Left lung (tissue), 10 donors: ENCODE data around the gene N4BP2L1. TPM values are rescaled to one million over a fixed set of nuclear protein-coding genes. Genes with fewer than 3 reads are reported as not detected.
A peak's percentile ranks its signal among the peaks of the same experiment; 100 is the strongest.

Source experiments
- ATAC-seq: fragments of 200-7000 bp; cut with Tn5 transposase; one replicate; pipeline ENCODE4 v1.9.1; 2020; ENCODE audit warnings: moderate library complexity
- DNase-seq, 4 donors: peaks; one replicate each; pipeline ENCODE4 v3.0.0-alpha.2; 2013 to 2020
- H3K27ac ChIP-seq, 2 donors: fragments of 200-600 bp; sonication (generic) in 1 of 2; one replicate each; pipeline versions ENCODE4 v1.5.0 to v1.8.0; 2020 to 2021
- H3K27me3 ChIP-seq, 2 donors: fragments of 200-600 bp; sonication (generic) in 1 of 2; one replicate each; pipeline versions ENCODE4 v1.5.0 to v1.8.0; 2020 to 2021
- H3K36me3 ChIP-seq, 2 donors: fragments of 200-600 bp; sonication (generic) in 1 of 2; one replicate each; pipeline versions ENCODE4 v1.5.0 to v1.8.0; 2020 to 2021
- H3K4me1 ChIP-seq, 2 donors: fragments of 200-600 bp; one replicate each; pipeline ENCODE4 v1.8.0; 2021
- H3K4me3 ChIP-seq, 2 donors: fragments of 200-600 bp; sonication (generic) in 1 of 2; one replicate each; pipeline versions ENCODE4 v1.5.0 to v1.8.0; 2020 to 2021; ENCODE audit warnings: mild to moderate bottlenecking in 1 of 2
- H3K9me3 ChIP-seq, 2 donors: fragments of 200-600 bp; sonication (generic) in 1 of 2; one replicate each; pipeline versions ENCODE4 v1.5.0 to v1.8.0; 2020 to 2021
- intact Hi-C, 2 donors: fragments of 100-400 bp; cut with DNase I; formaldehyde crosslinking; loops; one replicate each; pipeline versions ENCODE4 v1.11.2 to v1.14.2; 2022
- polyA plus RNA-seq, 6 donors: library from polyadenylated mRNA; unstranded; fragments of 120-200 nt; gene quantifications; one replicate each; pipeline ENCODE4 v1.2.1, GENCODE V29; 2013; ENCODE audit not compliant: insufficient read length in 6 of 6
- total RNA-seq, 2 donors: library from RNA; stranded (reverse); fragmentation: NEBNext Ultra II Directional; extraction: Animal tissue kit (Norgen Biotek cat#: 25700); gene quantifications; one replicate each; pipeline ENCODE4 v1.2.1, GENCODE V29; 2021
- TF ChIP-seq, protein P1 (sequence below), 2 donors: fragments of 200-600 bp; sonication (generic) in 1 of 2; IDR thresholded peaks; one replicate each; pipeline versions ENCODE4 v1.5.0 to v1.8.0; 2021; ENCODE audit warnings: antibody characterized with exemption in 2 of 2
- donor health status: DM: no; HTN: yes; CAD: no.
- donor health status: DM: no; HTN: no; CAD: no.

Gene N4BP2L1
- total and polyA plus RNA-seq, 8 donors: 12.4 to 52.0 (median 35.6) TPM

DNA sequence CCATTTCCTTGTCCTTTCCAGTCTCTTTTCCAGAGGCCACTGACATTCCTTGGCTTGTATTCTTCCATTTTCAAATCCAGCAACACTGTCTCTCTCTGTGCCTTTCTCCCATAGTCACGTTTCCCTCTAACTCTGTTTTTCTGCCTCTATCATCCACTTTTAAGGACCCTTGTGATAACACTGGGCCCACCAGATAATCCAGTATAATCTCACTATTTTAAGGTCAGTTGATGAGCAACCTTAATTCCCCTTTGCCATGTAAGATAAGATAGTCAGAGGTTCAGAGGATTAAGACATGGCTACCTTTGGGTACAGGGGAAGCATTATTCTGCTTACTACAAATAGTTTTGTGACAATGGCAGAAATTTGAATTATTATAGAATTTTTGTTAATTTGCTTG is 45.7 kb upstream of the N4BP2L1 start:
- no peak for ATAC-seq
- DNase-seq: no peak
- Histone ChIP-seq H3K27ac (no peak overlapping the region), H3K9me3 (no peaks in the 10 kb centered on the region), H3K27me3 (no peaks in the 10 kb centered on the region), H3K4me3 (no peak overlapping the region), H3K36me3 (peaks cover 0 to 33% of the 10 kb centered on the region in 2 donors), H3K4me1 (no peaks in the 10 kb centered on the region)
- intact Hi-C loops: no loop called here
- TF ChIP-seq, protein P1, sequence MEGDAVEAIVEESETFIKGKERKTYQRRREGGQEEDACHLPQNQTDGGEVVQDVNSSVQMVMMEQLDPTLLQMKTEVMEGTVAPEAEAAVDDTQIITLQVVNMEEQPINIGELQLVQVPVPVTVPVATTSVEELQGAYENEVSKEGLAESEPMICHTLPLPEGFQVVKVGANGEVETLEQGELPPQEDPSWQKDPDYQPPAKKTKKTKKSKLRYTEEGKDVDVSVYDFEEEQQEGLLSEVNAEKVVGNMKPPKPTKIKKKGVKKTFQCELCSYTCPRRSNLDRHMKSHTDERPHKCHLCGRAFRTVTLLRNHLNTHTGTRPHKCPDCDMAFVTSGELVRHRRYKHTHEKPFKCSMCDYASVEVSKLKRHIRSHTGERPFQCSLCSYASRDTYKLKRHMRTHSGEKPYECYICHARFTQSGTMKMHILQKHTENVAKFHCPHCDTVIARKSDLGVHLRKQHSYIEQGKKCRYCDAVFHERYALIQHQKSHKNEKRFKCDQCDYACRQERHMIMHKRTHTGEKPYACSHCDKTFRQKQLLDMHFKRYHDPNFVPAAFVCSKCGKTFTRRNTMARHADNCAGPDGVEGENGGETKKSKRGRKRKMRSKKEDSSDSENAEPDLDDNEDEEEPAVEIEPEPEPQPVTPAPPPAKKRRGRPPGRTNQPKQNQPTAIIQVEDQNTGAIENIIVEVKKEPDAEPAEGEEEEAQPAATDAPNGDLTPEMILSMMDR (IDR thresholded peaks at IDR 0.05): no peak

DNA sequence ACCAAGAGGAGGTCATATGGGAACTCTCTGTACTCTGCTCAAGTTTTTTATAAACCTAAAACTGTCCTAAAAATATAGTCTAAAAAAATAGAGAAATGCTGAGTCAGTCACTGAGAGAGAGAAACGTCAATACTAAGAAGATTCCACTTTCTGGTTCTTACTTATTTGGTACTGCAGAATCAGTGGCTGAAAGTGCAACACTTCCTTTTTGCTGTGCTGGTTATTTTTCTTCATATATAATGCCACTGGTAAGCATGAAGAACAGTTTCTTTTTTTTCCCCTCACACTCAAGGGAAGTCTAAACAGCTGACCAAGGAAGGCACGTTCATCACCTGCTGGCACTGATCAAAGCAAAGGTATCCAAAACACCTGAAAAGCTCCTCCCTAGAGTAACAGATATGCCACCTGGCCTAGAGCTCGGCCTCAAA is 44.3 kb upstream of the N4BP2L1 start:
- Histone ChIP-seq H3K4me3 (no peak overlapping the region), H3K27me3 (no peaks in the 10 kb centered on the region), H3K4me1 (no peaks in the 10 kb centered on the region), H3K9me3 (no peaks in the 10 kb centered on the region), H3K36me3 (peaks cover 0 to 25% of the 10 kb centered on the region in 2 donors), H3K27ac (peak overlapping the region in 1 of 2 donors; percentile 8)
- TF ChIP-seq, protein P1 (IDR thresholded peaks at IDR 0.05): no peak
- peak; percentile 24 for ATAC-seq
- DNase-seq: no peak
- intact Hi-C loops: no loop called here

DNA sequence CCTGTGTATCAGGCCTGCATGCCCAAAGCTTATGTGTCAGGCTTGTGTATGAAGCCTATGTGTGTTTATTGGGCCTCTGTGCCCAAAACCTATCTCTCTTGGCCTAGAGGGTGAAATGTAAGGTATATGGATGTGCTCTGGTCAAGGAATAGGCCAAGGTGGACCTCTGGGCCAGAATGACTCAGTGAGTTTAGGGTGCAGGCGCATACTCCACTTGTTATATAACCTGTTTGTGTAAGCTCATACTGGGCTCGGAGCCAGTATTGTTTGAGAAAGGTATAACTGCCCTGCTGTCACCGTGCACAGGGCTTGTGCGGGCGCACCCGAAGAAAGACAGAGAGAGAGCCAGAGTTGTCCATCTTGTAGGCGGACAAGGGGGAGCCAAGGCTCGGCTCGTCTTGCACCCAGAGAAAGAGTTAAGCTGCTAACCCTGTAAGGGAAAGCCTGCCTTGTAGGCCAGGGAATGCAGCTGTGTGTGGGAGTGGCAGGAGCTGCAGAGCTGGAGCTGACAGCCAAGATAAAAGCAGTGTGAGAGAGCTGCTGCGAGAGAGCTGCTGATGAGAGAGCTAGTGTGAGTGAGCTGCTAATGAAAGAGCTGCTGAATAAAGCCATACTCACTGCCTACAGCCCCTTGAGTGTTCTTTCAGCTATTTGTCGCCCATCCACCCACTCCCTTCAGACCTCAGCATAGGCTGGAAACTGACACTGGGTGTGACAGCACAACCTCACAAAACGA is 43.4 kb upstream of the N4BP2L1 start:
- Histone ChIP-seq H3K9me3 (no peaks in the 10 kb centered on the region), H3K4me3 (no peak overlapping the region), H3K27me3 (no peaks in the 10 kb centered on the region), H3K4me1 (no peaks in the 10 kb centered on the region), H3K27ac (peak overlapping the region in 1 of 2 donors; percentile 8), H3K36me3 (peaks cover 0 to 25% of the 10 kb centered on the region in 2 donors)
- TF ChIP-seq, protein P1 (IDR thresholded peaks at IDR 0.05): no peak
- ATAC-seq (peak; percentile 60), DNase-seq (peak in 1 of 4 donors; percentile 43)
- intact Hi-C loops: no loop called here

DNA sequence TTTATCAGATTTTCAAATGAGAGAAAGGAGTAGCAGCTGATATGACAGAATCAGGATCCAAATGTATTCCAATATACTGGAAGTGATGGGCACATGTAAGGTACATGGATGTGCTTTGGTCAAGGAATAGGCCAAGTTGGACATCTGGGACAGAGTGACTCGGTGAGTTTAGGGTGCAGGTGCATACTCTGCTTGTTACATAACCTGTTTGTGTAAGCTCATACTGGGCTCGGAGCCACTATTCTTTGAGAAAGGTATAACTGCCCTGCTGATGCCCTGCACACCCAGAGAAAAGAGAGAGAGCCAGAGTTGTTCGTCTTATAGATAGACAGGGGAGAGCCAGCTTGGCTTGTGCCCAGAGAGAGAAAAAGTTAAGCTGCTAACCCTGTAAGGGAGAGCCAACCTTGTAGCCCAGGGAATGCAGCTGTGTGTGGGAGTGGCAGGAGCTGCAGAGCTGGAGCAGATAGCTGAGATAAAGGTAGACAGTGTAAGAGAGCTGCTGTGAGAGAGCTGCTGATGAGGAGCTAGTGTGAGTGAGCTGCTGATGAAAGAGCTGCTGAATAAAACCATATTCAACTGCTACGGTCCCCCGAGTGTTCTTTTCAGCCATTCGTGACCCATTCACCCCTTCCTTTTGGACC is 40.7 kb upstream of the N4BP2L1 start:
- intact Hi-C loops: no loop called here
- H3K4me1 ChIP-seq: no peaks in the 10 kb centered on the region
- no peak for DNase-seq

DNA sequence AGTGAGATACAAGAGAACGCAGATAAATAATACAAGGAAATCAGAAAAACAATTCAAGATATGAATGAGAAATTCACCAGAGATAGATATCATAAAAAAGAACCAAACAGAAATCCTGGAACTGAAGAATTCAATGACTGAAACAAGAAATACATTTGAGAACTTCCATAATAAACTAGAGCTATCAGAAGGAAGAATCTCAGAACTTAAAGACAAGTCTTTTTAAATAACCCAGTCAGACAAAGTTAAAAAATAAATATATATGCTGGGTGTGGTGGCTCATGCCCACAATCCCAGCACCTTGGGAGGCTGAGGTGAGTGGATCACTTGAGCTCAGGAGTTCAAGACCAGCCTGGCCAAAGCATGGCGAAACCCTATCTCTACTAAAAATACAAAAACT is 28.7 kb upstream of the N4BP2L1 start:
- Histone ChIP-seq H3K4me3 (no peak overlapping the region), H3K4me1 (peaks cover 0 to 10% of the 10 kb centered on the region in 2 donors), H3K36me3 (peaks cover 0 to 24% of the 10 kb centered on the region in 2 donors), H3K27ac (no peak overlapping the region), H3K9me3 (peaks cover 4 to 35% of the 10 kb centered on the region in 2 donors), H3K27me3 (no peaks in the 10 kb centered on the region)
- intact Hi-C loops: no loop called here
- TF ChIP-seq, protein P1 (IDR thresholded peaks at IDR 0.05): no peak
- ATAC-seq (no peak), DNase-seq (no peak)

More for the DNA sequence above, 40.7 kb upstream of the N4BP2L1 start:
- TF ChIP-seq, protein P1 (IDR thresholded peaks at IDR 0.05): no peak
- H3K27ac ChIP-seq: no peak overlapping the region
- H3K9me3 ChIP-seq: no peaks in the 10 kb centered on the region
- no peak overlapping the region for H3K4me3 ChIP-seq
- H3K36me3 ChIP-seq: peaks cover 0 to 33% of the 10 kb centered on the region in 2 donors
- no peak for ATAC-seq
- H3K27me3 ChIP-seq: no peaks in the 10 kb centered on the region
